ENCODE measurements around the gene ZNF629.

Gene ZNF629

DNA sequence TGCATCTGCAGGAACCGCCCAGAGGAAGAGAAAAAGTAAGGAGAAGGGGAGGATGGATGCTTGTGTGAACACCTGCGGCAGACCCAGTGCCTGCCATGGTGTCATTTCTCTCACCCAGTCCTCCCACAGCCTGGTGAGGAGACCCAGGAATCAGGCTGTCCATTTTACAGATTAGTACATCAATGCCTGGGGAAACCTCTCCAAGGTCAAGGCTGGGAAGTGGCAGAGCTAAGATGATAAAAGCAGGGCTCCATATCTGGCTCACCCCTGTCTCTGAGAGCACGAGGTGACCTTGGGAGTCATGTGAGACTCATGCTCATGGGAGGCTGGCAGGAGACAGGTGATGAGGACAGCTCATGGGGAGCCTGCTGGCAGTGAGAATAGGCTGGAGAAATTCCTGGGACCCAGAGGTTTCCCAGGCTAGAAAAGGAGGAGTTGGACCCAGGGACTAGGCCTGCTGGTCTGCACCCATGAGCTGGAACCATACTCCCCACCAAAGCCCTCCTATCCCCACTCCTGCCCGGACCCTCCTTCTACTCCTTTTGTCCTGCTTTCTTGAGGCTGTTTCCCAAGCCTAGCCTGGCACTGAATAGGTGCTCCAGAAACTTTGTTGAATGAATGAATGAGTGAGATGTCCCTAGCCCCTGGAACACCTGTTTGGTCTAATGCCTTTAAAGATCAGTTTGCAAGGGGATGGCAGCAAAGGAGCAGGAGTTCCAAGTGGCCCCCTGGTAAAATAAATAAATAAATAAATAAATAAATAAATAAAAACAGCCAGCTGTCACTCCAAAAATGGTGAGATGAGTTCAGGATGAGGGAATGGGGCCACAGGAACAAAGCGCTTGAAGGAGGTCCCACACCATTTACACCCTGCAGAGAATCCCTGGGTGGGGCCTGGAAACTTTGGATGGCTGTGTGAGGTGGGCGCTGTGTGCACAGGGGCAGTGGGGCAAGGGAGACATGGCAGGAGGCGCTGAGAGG, 1.6 kb downstream of the ZNF629 start:
- no peak for DNase-seq

DNA sequence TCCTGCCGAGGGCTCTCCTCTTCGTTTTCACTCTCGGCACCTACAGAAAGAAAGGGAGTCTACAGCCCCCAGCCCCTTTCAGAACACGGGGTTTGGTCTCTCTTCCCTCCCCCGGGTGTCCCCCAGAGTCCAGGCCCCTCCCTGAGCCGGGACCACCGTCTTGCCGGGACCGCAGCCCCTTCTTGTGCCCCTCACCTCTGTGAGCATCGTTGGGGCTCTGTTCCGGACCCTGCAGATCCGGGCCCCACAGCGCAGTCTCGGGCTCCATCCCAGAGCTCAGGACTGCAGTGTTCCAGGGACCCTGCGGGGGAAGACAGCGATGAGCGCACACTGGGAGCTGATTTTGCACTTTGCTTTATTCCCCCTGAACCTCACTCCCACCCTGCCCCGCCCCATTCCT, 2.8 kb downstream of the ZNF629 start:
- no peak for DNase-seq

DNA sequence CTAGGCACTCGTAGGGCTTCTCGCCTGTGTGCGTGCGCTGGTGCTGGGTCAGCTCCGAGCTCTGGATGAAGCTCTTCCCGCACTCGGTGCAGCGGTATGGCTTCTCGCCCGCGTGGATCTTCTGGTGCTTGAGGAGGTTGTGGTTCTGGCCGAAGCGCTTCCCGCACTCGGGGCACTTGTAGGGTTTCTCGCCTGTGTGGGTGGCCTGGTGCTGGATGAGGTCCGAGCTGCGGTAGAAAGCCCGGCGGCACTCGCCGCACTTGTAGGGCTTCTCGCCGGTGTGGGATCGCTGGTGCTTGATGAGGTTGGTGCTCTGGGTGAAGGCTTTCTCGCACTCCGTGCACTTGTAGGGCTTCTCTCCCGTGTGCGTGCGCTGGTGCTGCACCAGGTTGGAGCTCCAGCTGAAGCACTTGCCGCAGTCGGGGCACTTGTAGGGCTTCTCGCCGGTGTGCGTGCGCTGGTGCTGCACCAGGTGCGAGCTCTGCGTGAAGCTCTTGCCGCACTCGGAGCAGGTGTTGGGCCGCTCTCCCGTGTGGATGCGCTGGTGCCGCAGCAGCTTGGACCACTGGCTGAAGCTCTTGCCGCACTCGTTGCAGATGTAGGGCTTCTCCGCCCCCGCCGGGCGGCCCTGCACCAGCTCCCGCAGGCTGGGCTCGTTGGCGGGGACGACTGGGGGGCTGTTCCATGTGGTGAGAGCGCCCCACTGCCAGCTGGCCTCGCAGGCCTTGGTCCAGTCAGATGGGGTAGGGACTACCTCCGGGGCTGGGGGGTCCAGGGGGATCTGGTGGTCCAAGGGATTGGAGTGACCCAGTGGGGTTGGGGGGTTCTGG, 3.5 kb downstream of the ZNF629 start:
- no peak for DNase-seq

DNA sequence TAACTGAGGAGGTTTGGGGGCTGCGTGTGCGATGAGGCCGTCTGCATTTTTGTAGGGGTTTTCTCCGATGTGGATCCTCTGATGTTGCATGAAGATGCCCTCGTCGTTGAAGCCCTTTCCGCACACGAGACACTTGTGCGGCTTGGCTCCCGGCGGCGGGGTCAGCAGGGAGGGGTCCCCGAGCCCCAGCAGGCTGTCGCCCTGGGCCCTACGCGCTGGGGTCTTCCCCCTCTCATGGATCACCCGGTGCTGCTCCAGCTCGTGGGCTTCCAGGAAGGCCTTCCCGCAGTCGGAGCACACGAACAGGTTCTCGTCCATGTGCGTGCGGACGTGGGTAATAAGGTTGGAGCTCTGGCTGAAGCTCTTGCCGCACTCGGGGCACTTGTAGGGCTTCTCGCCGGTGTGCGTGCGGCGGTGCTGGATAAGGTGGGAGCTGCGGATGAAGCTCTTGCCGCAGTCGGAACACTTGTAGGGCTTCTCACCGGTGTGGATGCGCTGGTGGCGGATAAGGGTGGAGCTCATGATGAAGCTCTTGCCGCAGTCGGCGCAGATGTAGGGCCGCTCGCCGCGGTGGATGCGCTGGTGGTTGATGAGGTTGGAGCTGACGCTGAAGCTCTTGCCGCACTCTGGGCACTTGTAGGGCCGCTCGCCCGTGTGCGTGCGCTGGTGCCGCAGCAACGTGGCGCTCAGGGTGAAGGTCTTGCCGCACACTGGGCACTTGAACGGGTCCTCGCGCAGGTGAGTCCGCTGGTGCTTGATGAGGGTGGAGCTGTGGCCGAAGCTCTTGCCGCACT, 4.3 kb downstream of the ZNF629 start:
- DNase-seq = no peak

DNA sequence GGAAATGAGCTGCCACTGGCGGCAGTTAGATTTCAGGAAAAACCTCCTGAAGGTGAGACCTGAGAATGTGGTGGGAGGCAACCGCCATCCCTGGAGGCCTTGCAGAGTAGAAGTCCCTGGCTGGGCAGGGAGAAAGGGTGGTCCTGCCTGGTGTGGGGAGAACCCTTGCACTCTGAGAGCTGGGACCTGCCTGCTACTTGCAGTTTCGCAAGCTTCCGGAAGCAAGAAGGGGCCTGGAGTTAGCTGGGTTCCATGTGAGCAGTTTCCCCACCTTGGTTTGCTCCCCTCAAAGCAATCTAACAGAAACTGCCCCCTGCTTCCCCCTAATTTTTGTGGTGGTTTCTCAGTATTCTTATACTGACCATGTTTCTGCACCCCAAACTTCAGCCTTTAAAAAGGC, 6.5 kb downstream of the ZNF629 start:
- DNase-seq = no peak

DNA sequence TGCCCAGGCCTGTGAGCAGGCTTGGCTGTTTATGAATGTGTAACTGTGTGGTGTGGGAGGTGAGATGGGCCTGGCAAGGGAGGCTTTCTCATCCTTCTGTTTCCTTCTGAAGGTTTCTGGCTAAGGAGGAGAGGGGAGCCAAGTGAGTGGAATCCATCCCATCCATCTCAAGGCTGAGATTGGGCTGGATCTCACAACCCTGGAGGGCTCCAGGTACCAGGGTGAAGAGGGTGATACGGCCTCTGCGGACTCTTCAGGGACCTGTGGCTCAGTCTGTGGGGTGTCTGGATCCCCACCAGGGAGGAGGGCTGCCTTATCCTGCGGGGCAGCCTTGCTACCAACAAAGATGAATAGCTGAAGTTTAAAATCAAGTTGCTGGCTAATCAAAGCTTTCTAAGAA, 7.0 kb downstream of the ZNF629 start:
- DNase-seq = no peak

DNA sequence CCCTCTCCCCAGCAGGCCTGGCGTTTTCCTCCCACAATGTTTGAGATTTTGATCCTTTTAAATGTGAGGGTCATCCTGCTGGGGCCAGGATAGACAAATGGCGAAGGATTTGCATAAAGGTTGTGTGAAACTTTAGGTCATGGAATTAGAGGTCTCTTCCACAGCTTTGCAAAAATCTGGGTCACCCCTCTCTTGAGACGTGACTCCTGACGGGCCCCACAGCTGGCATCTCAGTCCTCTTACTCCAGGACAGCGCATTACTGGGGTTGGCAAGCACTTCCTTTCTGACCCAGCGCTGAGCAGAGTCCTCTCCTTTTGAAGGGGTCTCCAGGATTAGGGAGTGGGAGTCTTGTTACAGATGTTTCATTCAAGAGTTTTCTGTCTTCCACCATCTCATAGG, 7.4 kb downstream of the ZNF629 start:
- no peak for DNase-seq

DNA sequence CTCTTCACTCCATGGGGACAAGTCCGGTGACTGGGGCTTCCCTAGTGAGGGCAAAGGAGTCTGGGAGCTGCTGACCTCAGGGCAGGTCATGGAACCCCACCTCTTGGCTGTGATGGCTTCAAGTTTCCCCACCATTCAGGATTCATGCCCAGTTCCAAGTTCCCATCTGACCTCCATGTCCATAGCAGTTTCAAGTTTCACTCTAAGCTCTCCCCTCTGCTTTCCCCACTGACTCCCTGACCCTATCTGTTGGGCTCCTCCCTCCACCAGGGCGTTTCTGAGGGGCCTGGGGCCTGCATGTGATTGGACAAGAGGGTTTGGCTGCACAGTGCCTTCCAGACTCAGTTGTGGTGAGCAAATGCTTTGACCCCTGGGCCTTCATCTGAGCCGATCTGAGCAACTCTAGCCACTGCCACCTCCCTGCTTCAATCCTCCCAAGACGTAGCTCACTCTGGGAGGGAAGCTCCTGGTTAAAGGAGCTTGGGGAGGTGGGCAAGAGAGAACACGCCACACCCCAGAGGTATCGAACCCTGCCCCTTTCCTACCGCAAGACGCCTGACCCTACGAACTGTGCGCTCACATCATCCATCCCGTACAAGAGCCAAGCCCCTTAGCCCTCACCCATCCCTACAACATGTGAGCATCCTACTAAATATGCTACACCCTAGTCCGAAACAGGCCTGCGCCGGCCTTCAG, 8.3 kb downstream of the ZNF629 start:
- no peak for DNase-seq

DNA sequence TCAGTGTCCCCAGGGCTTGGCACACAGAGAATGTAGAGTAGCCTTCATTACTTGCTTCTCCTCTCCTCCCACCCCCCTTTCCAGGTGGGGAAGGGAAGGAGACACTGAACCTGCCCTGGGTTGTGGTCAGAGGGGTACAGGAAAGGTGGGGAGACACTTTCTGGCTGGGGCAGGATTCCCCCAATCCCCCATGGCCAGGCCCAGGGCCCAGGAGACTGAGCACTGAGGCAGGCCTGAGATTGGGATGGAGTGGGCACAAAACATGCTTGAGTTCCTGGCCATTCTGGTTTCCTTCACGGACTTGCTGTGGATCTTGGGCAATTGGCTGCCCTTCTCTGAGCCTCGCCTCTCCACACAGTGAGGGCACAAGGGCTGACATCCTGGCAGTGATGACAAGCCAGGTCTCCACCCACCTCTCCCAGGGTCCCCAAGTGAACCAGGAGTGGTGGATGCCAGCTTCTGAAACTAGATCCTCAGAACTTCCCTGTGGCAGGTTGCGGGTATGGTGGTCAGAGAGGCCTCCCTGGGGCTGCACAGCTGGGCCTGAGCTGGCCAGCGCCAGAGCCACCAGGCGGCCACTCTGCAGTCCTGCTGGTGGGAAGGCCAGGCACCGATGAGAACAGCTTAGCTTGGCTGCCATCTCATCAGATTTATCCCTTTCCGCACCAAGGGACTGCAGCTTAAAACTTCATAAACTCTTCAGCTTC, 9.3 kb downstream of the ZNF629 start:
- no peak for DNase-seq

DNA sequence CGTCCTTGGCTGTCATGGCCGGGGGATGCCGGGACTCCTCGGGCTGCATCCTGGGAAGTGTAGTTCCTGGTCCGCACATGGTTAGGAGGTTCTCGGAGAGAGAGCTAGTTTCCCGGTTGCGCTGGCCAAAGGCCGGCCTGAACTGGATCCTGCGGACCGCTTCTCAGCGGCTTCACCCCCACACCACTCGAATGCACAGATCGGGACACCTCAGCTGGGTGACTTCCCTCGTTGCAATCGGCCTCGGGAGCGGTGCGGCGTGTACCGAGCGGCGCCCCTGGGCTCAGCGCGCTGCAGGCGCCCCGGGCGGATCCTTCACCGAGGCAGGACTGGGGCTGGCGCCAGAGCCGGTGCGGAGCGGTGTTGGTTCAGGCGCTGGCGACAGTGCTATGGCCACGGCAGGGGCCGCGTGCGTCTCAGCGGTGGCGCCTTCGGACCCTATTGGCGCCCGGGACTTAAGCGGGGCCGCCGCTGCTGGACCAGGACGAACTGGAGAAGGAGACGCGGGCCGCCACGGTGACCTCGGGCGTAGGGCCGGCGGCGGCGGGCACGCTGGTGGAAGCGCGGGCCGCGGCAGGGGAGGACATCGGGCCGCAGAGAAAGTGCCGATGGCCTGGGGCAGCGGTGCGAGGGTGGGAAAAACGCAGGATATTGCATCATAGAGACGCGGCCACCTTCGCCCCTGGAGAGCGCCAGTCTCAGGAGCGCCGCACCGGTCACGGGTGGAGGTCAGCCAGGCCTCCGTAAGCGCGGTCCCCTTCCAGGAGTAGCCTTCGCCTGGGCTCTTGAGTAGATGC, 11.4 kb downstream of the ZNF629 start:
- peak; percentile 57 to 63 for DNase-seq

DNA sequence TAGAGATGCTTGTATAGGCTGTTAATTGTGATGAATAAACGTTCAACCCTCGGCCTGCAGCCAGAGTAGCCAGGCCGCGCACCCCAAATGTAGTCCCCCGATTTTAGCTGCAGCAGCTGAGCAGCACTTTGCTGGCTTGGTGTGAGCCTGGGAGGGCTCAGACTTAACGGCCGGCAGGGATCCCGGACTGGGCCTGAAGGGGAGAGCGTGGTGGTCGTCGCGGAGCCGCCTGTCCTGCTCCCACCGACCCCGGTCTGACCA, 11.9 kb downstream of the ZNF629 start:
- no peak for DNase-seq

DNA sequence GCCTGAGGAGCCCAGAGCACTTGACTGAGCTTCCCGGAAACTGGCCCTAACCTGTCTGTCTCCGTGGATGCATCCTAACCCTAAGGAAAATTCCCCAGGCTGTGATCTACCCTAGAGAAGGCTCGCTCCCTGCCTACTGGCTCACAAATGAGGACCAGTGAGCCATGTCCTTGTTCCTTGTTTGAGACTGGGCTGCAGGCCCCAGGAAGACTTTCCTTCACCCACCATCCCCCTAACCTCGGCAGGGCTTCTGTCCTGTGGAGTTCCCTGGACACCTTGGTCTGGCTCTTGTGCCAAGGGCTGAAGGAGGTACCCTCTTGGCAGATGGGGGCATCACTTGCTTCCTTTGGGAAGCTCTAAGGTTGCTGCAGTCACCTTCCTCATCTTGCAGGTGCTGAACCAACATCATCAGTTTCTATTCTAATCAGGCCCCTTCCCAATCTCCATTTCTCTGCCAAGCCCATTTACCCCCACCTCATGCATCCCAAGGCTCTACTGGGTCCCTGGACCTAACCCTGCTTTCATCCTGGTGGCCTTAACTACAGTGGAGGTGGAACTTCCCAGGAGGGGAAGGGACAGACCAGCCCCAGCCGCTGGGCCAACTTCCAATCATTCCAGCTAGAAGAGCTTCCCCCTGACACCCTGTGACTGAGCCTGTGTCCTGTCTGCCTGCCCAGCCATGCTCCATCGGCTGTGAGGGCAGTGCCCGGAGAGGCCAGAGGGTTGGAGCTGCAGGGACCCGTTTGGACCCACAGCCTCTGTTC, 12.5 kb downstream of the ZNF629 start:
- no peak for DNase-seq

DNA sequence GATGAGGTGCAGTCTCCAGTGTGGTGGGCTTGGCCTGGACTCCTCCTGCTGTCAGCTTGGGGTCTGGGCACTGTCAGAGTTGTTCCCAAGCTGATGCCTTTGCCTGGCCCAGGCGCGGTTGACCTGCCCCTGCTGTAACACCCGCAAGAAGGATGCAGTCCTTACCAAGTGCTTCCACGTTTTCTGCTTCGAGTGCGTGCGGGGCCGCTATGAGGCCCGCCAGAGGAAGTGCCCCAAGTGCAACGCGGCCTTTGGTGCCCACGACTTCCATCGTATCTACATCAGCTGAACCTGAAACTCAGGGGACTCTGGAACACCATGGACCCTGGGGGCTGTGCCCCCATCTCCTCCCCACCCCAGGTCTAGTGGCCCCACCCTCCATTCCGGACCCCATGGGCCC, 13.2 kb downstream of the ZNF629 start:
- DNase-seq = no peak

DNA sequence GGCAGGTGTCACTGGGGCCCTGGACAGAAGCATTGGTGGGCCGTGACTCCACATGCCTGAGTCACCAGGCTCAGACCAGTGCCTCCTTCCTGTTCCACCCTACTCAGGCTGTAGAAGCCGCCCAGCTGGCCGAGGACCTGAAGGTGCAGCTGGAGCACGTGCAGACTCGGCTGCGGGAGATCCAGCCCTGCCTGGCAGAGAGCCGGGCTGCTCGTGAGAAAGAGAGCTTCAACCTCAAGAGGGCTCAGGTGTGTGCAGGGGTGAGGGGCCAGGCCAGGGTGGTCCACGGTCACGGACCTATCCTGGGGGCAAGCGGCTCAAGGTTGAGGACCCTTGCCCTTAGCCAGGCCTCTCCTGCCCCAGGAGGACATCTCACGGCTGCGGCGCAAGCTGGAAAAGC, 15.3 kb downstream of the ZNF629 start:
- DNase-seq = no peak

DNA sequence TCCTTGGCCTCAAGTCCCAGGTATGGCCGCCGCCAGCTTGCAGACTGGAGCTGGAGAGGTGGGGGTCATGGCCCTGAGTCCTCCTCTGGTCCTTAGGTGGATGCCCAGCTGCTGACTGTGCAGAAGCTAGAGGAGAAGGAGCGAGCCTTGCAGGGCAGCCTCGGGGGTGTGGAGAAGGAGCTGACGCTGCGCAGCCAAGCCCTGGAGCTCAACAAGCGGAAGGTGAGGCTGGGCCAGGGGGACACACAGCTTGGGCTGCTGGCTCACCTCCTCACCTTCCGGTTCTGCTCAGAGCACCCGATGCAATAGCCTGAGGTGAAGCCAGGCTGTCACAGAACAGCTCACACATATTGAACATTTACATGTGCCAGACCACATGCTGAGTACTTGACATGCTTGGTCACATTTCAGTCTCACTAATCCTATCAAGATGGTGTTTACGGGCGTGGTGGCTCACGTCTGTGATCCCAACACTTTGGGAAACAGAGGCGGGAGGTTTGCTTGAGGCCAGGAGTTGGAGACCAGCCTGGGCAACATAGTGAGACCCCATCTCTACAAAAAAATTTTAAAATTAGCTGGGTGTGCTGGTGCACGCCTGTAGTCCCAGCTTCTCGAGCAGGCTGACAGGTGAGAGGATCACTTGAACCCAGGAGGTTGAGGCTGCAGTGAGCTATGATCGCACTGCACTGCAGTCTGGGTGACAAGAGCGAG, 17.5 kb downstream of the ZNF629 start:
- no peak for DNase-seq

DNA sequence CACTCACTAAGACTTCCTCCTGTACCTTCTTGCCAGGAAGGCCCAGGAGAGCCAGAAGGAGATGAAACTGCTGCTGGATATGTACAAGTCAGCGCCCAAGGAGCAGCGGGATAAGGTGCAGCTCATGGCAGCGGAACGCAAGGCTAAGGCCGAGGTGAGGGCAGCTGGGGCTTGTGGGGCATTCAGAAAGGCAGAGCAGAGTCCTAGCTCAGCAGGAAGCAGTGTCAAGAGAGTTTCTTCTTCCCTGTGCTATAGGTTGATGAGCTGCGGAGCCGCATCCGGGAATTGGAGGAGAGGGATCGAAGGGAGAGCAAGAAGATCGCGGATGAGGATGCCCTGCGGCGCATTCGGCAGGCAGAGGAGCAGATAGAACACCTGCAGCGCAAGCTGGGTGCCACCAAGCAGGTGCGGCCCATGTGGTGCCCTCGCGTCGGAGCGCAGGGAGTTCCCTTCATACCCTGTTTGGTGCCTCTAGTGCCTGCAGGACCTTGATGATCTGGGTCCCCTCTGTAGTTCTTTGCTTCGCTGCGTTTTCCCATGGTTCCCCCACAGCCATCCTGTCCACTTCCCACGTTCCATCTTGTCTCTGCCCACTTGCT, 18.3 kb downstream of the ZNF629 start:
- no peak for DNase-seq

DNA sequence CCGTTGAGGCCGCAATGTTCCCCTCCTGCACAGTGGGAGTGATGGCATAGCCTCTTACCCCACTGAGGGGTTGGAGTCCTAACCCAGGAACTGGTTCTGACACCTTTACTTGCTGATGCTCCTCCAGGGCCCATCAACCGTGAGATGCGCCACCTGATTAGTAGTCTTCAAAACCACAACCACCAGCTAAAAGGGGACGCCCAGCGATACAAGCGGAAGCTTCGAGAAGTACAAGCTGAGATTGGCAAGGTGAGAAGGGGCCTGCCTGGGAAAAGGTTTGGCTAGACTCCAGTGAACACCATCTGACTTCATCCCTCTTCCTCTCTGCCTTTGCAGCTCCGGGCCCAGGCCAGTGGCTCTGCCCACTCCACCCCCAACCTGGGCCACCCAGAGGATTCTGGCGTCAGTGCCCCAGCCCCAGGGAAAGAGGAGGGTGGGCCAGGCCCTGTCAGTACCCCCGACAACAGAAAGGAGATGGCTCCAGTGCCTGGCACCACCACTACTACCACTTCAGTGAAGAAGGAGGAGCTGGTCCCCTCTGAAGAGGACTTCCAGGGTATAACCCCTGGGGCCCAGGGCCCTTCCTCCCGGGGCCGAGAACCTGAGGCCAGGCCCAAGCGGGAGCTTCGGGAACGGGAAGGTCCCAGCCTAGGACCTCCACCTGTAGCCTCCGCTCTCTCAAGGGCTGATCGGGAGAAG, 19.1 kb downstream of the ZNF629 start:
- peak; percentile 58 to 61 for DNase-seq

DNA sequence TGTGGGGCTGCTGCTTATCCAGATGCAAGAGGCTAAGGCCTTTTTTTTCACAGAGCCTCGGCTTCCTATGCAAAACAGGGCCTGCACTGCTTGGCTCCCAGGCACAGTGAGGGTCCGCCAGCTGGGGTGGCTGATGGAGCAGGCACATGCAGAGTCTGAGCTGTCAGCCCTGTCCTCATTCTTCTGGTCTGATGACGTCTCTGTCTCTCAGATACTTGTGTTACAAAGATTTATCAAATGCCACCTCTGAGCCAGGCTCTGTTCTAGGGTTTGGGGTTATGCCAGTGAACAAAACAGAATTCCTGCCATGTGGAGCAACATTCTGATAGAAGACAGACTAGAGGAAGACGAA, 20.1 kb downstream of the ZNF629 start:
- no peak for DNase-seq

All from CD4-positive, alpha-beta T cell treated with Interleukin-4 for 1 hour (primary cell).